Measurements from ENCODE around the gene PLEKHD1.
"Not testable (repeated sequence)": the region's sequence is repeated elsewhere in the genome, so short reads cannot be mapped to it uniquely, and the experiment has no call there.

PLEKHD1 gene

DNA sequence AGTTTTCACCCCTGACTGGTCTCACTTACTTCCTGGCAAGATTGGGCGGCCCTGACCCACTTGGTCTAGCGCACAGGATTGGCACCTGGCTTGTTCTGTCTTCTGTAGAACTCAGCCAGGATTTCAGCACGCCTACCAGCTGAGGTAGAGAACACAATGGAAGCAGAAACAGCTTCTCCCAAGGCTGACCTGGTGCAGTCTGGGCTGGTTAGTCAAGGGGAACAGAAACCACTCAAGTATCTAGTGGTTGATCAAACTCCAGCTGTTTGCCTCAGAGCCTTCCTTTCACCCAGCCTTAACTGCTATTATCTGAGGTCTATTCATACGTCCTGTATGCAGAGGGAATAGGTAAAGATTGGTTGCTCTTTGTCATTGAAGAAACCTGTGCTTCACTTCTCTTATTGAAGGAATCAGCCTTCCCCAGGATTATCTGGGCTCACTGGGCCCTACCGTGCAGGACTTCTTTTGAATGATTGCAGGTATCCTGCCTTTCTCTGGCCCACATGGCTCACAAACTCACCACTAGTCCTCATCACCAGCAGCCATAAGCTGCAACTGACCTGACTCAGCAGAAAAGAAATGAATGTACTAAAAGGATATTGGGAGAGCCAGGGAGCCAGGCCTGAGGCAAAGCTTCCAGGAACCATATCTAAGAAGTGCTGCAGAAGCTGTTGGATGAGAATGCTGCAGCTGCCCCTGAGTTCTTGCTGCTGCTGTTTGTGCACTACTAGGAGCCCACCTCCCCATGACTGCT lies 2.5 kb upstream of the PLEKHD1 start:
- no peak for DNase-seq

DNA sequence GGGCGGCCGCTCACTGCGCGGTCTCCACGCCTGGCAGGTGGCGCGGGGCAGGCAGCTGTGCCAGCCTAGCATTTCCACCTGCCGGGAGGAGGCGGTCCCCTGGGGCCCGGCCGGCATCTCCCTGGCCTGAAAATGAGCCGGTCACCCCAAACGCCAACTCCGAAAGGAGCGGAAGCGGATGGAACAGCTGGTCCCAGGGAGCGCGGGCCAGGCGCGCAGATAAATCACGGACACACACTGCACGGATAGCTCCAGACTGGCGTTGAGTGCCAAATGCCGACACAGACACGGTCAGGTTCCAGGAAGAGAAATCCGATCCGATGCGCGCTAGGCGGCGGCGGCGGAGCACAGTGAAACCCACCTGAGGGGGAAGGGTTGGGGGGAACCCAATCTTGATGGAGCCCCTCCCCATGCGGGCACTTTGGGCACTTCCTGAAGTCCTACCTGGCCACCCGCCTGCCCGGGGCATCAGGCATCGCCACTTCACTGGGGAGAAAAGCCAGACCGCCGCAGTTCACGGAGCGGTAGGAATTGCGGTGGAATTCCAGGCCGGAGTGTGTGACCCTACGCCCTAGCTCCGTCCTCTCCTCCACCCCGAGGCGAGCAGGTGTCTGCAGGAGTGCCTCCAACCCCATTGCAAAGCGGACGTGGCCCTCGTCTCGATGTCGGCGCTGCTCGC lies 624 bp upstream of the PLEKHD1 start:
- DNase-seq: no peak

DNA sequence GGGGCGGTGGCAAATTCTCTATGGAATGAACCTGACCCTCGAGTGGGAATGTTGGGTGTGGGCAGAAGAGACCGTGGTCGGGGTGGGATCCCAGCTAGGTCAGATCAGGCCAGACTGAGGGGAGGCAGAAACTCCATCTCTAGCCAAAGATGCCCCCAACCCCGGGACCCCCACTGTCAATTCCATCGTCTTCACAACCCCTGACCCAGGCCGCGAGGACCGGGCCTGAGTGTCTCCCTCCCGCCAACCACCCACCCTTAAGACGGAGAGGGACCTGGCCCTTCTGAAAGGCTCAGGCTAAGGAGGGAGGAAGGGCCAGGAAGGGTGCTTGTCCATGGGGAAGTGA lies 760 bp downstream of the PLEKHD1 start:
- DNase-seq: no peak

DNA sequence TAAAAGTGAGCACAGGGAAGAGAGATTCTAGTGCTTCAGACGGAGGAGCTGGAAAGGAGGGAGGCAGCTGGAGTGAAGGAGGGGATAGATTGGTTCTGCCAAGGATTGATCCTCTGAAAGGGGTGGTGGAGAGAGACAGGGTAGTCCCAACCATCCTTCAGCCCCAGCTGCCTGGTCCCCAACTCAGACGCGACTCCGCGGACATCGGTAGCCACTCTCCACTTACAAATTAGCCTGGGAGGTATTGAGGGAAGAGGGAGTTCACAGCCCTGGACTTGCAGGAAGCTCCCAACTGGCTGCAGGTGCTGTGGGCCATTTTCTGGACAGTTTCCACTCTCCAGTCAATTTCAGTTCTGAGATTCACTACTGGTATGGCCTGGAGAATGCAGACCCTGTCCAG lies 1.2 kb downstream of the PLEKHD1 start:
- no peak for DNase-seq

DNA sequence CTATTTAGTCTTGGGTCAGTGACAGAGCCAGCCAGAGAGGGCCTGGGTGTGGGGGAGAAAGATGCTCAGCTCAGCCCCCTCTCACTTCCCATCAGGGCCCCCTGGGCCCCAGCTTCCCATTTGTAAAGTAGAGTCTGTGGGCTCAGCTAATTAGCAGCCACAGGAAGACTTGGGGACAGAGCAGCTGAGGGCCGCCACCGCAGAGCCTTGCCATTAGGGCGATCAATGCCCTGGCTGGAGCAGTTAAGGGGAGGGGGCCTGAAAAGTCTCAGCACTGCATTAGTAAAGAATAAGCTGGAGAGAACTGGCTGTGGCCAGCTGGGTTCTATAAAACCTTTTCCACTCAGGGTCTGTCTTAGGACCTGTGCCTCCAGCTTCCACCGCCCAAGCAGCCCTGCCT lies 2.7 kb downstream of the PLEKHD1 start:
- no peak for DNase-seq

DNA sequence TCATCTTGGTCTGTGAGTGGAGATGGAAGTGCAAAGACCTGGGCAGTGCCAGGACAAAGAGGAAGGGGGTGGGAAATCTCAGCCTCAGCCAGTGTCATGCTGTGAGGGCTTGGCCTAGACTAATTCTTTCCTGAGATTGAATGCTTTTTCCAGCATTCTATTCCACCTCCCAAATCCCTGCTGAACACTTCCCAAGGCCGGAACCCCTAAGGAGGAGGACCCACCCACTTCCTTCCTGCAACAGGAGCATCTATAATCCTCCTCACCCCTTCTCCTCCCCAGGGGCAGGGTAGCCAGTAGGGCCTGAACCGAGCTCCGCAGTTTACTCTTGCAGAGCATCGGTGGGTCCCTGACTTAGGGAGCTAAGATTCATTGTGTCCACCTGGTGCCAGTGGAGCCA lies 3.2 kb downstream of the PLEKHD1 start:
- no peak for DNase-seq

DNA sequence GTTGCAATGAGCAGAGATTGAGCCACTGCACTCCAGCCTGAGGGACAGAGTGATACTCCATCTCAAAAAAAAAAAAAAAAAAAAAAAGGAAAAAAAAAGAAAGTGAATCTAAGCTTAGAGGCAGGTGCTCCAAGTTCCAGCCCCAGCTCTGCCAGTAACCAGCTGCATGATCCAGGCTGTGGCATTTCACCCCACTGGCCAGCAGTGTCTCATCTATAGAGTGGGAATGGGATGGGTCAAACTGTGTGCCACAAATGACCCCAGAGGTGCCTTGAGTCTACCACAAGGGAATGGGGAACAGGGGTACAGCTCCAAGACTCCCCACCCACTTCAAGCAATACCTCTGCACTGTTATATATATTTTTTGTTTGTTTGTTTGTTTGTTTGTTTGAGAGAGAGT lies 5.0 kb downstream of the PLEKHD1 start:
- DNase-seq: no peak

DNA sequence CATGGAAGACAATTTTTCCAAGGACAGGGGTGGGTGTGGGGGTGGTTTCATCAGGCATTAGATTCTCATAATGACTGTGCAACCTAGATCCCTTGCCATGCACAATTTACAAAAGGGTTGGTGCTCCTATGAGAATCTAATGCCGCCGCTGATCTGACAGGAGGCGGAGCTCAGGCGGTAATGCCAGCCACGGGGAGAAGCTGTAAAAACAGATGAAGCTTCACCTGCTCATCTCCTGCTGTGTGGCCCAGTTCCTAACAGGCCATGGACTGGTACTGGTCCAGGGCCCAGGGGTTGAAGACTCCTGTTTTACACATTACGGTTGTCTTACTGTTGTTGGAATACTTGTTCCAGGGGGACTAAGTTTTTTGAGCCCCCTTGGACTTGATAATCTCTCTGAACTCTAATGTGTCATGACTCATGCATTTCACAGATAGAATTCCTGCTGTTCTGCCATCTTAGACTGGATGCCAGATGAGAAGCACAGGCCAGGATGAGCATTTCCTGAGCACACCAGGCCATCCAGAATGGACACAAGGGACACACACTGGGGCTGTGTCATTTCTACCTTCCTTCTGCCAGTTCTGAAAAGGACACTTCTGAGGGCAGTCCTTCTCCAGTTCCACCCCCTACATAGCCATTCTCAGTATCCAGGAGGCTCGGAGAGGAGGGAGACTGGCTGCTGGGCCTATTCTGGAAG lies 5.8 kb downstream of the PLEKHD1 start:
- no peak for DNase-seq

DNA sequence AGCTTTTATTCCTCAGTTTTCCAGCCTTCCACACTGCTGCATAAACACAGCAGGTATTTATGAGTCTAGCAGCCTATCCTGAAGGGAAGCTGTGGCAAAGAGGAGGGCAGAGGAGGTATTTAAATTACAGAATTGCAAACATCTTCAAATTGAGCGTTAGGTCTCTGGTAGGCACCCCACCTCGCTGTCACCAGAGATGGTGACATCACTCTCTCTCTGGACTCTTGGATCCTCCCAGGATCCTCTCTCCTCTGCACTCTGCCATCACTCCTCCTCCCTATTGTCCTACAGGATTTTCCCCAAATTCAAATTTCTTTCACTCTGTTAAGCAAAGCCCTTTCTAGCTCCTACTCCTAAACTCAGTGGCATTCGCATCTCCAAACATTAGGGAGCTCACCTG lies 6.7 kb downstream of the PLEKHD1 start:
- DNase-seq: no peak

DNA sequence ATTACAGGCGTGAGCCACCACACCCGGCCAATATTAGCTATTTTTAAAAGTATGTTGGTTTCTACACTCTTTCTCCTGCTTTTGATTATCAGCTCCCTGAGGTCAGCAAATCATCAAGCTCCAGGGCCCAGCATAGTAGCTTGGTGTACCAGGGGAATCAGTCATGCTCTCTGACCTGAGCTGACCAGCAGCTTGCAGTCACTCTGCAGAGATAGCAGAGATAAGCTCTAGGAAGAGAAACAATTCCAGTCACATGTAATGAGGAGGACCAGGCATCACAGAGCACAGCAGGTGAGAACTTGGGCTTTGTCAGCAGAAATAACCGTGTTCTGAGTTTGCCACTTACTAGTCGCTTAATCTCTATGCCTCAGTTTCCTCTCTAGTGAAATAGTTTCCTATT lies 8.5 kb downstream of the PLEKHD1 start:
- DNase-seq: no peak

DNA sequence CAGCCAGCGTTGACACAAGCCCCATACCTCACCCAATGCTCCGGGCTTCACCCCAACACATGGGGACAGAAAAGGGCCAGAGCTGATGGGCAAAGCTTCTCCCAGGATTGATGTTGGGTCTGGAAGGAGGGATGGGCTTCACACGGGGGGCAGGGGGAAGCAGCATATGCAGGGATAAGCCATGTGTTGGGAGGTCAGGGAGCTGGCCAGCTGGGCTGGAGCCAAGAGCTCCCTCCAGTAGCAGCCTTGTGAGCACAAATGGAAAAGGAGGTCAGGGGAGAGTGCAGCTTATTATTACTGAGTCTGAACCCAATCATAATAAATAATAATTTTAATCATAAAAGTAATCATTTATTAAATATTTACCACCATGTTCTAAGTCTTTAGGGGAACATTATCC lies 9.3 kb downstream of the PLEKHD1 start:
- DNase-seq: no peak

DNA sequence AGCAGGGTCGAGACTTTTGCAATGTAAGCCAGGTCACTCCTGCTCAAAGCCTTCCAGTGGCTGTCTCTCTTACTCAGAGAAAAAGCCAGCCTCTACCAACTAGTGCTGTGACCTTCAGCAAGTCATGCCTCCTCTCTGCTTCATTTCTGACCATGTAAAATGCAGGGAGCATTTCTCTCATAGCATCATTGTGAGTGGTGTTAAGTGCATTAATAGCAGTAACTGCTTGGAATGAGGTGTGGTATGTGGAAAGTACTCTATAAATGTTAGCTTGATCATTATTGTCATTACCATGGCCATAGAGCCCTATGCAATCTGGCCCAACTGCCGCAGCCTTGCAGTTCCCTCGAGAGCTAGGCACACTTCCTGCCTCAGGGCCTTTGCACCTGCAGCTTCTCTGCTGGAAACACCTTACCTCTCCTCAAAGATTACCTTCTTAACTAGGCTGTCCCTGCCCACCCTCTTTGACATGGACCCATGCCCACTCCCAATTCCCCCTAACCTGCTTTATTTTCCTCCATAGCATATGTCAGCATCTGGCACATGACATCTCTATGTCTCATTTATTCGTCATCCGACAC lies 10.9 kb downstream of the PLEKHD1 start:
- no peak for DNase-seq

DNA sequence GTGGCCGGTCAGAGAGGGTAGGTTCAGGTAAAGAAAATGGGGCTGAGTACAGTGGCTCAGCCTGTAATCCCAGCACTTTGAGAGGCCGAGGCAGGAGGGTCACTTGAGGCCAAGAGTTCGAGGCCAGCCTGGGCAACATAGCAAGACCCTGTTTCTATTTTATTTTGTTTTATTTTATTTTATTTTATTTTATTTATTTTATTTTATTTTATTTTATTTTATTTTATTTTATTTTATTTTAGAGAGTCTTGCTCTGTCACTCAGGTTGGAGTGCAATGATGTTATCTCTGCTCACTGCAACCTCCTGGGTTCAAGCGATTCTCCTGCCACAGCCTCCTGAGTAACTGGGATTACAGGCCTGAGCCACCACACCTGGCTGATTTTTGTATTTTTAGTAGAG lies 13.3 kb downstream of the PLEKHD1 start:
- not testable (repeated sequence) for DNase-seq

DNA sequence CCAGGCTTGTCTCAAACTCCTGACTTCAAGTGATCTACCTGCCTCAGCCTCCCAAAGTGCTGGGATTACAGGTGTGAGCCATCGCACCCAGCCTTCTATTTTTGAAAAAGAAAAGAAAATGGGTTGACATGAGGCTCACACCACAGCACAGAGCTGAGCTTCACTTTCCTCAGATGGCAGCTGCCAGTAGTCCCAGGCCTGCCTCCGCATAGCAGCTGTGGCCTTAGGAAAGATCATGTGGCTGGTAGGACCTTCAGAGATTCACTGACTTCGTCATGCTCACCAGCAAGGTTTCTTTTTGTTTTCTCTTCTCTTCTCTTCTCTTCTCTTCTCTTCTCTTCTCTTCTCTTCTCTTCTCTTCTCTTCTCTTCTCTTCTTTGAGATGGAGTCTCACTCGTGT lies 13.8 kb downstream of the PLEKHD1 start:
- DNase-seq: not testable (repeated sequence)

DNA sequence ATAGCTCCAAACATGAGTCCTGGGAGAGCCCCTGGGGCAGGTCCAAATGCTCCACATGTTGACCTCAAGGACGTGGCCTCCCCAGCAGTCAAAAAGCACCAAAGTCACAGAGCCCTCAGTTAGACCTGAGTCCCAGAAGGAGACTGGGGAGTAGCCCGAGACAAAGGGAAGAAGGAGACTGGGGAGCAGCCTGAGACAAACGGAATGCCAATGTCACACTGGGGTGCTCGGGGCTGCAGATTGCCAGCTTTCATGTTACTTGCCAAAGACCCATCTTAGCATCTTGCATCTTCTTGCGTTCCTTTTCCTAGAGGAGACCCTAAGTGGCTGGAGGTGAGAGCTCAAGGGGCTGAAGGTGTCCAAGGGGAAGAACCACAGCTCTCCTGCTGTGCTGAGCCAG lies 14.9 kb downstream of the PLEKHD1 start:
- DNase-seq: no peak

DNA sequence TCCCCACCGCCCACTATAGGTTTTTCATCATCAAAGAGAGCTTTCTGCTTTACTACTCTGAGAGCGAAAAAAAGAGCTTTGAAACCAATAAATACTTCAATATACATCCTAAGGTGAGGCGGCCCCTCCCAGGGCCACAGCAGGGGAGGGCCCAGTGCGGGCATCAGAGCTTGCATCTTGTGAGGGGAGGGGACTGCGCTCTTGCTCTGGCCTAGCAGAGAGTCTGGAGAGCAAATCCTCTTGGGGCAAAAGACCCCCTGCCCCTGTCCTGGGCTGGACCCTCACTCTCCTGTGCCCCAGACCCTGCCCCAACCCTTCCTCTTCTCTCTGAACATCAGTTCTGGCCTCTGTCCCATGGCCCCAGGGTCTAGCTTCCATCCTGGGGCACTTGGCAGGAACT lies 15.6 kb downstream of the PLEKHD1 start:
- no peak for DNase-seq

DNA sequence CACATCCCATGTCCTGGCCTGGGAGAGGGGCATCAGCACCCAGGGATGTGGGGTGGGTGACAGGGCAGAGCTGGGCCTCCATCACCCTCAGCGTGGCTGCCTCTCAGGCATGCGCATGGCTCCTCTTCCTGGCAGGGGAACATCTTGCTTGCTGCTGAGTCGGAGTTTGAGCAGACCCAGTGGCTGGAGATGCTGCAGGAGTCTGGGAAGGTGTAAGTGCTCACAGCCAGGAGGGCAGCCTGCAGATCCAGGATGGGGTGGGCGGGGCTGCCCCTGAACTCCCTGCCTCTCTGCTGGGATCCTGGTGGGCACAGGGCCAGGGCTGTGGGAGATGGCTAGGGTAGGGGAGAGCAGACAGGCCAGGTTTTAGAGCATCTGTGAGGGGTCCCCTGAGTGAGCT lies 16.2 kb downstream of the PLEKHD1 start:
- no peak for DNase-seq

DNA sequence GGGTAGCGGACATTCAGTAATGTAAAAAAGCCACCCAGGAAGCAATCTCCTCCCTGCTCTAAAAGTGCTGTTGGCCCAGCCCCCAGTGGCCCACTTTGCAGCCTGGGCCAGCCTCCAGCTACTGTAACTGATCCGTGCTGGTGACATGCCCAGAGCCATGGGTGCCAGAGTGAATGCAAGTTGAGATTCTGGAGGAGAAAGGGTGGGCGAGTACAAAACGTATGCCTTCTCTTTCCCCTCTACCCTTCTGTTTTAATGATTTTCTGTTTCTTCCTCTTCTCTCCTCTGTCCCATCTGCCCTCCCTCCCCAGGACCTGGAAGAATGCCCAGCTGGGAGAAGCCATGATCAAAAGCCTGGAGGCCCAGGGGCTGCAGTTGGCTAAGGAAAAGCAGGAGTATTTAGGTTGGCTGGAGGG lies 16.9 kb downstream of the PLEKHD1 start:
- DNase-seq: no peak

DNA sequence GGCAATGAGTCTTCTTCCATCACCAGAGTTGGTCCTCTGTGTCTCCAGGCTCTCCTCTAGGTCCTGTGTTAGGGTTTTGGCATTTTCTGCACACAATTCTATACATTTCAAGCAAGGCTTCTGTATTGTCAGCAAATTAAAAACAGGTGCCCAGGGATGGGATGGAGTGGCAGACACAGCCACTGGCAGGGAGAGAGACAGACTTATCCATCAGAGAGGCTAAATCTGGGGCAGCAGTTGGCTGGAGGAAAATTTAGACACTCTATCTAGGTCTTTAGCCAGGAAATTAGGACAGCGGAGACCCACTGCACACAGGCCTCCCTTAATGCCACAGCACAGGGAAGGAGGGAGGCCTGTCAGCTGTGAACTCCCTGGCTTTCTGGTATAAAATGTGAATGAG lies 20.2 kb downstream of the PLEKHD1 start:
- no peak for DNase-seq

DNA sequence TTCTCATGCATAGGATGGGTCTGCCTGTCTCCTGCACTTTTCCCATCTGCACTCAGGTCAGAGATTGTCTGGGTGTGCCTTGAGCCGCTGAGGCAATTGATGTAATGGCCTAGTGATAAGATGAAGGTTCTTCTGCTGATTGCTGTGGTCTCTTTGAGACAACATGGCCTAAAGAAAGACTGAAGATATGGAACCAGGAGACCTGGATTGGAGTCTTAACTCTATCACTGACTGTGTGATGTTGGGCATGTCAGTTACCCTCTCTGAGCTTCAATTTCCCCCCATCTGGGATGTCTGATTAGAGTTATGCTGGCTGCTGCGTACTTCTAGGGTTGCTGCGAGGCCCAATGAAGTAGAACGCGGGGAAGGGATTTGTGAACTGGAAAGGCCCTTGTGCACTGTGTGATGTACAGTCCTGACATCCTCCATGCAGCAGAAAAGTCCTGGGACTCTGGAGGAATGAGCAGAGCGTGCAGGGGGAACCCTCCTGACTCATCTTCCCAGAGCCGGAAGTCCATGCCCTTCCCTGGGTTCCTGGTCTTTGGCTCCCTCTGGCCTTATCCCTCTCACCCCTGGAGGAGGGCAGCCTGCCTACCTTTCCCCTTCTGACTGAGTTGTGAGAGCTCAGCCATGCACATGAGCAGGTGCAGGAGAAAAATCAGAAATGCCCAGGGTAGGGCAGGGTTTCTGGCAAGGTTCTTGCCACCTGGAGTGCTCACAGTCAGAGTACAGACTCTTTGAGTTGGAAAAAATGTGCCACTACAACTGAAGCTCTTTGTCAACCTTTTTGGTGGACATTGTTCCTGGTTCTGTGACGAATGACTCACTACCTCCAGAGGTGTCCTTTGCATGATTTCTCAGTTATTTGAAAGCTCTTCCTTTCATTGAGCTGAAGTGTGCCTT lies 21.1 kb downstream of the PLEKHD1 start:
- DNase-seq: no peak

DNA sequence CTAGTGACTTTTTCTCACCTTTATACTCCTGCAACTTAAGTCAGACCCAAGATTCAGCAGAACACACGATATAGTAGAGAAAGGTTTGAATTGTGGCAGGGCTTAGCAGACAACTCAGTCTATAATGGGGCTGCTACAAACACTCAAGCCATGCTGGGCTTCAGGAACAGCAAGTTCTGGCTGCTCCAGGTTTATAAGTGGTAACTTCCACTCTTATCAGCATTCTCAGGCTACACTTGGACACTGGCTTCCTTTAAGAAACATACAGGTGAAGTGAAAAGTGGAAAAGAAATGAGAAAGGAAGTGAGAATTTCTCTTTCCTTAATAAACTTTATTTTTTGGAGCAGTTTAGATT lies 21.7 kb downstream of the PLEKHD1 start:
- DNase-seq: no peak

DNA sequence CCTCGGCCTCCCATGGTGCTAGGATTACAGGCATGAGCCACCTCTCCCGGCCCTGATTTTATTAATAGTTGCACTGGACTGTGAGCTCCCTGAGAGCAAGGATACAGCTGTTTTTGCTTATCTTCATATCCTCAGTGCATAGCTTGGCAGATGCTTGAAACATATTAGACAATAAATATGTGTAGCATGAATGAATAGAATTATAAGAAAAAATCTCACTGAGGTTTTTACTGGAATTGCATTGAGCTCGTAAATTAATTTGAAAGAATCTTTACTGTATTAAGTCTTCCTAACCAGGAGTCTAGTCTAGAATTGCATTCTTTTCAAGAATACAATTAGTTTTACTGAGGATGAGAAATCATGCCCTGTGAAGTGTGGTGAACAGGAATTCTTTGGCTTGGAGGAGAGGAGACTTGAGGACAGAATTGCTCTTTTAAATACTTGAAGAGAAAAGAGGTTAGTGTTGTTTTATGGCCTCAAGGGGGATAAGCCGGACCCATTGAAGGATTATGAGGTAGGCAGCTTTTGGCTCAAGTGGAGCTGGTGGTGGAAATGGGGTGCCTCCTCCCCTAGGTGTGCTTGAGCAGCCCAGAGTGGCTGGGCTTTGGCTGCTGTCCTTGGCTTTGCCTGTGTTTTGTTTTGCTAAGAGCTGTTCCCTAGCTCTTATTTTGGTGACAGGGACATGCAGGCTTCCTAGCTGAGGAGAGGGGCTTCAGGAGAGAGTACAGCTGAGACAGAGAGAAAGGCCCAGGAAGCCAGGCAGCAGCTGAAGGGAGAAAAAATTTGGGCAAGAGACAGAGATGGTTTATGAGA lies 34.0 kb downstream of the PLEKHD1 start:
- no peak for DNase-seq

All from CD4-positive, alpha-beta T cell treated with Interleukin-4 for 1 hour (primary cell).